NCI-H226 (cell line): ENCODE results near the gene YBEY.
"Not testable (repeated sequence)": the region's sequence is repeated elsewhere in the genome, so short reads cannot be mapped to it uniquely, and the experiment has no call there.

Experiments used
- DNase-seq: peaks from one replicate; pipeline ENCODE4 v3.0.0-alpha.2; 2015

Gene YBEY

GRCh38 chr21:46285761-46286647, at the start of gene YBEY:
Gene YBEY, plus strand, starts transcription at chr21:46286342. Its CDS starts 572 bp downstream, at chr21:46286914.
- peak; percentile 95 for DNase-seq

GRCh38 chr21:46237474-46237873, 48.7 kb upstream of the YBEY start:
- no peak for DNase-seq

- DNase-seq = no peak
These were observed 46.3 kb upstream of the YBEY start for GRCh38 chr21:46239817-46240325.

- DNase-seq = not testable (repeated sequence)
These were observed 44.6 kb upstream of the YBEY start for GRCh38 chr21:46241577-46241976.

GRCh38 chr21:46243325-46243724, 42.8 kb upstream of the YBEY start:
- DNase-seq = no peak

GRCh38 chr21:46243960-46244361, 42.2 kb upstream of the YBEY start:
- DNase-seq = no peak

GRCh38 chr21:46244602-46245001, 41.5 kb upstream of the YBEY start:
- DNase-seq = no peak

GRCh38 chr21:46245213-46245915, 40.8 kb upstream of the YBEY start:
- DNase-seq = no peak

GRCh38 chr21:46246345-46246744, 39.8 kb upstream of the YBEY start:
- no peak for DNase-seq

GRCh38 chr21:46247699-46248421, 38.3 kb upstream of the YBEY start:
- no peak for DNase-seq

GRCh38 chr21:46248422-46248782, 37.7 kb upstream of the YBEY start:
- no peak for DNase-seq

GRCh38 chr21:46248827-46249226, 37.3 kb upstream of the YBEY start:
- DNase-seq = no peak

- no peak for DNase-seq
These were observed 35.9 kb upstream of the YBEY start for GRCh38 chr21:46250146-46250725.

GRCh38 chr21:46252840-46253239, 33.3 kb upstream of the YBEY start:
- no peak for DNase-seq

- DNase-seq = no peak
These were observed 32.5 kb upstream of the YBEY start for GRCh38 chr21:46253610-46254124.

GRCh38 chr21:46254208-46254975, 31.8 kb upstream of the YBEY start:
- DNase-seq = no peak

GRCh38 chr21:46255166-46255565, 31.0 kb upstream of the YBEY start:
- no peak for DNase-seq

GRCh38 chr21:46255758-46256337, 30.3 kb upstream of the YBEY start:
- no peak for DNase-seq

- no peak for DNase-seq
These were observed 29.6 kb upstream of the YBEY start for GRCh38 chr21:46256501-46256994.

- no peak for DNase-seq
These were observed 22.0 kb upstream of the YBEY start for GRCh38 chr21:46264046-46264689.

- no peak for DNase-seq
These were observed 21.4 kb upstream of the YBEY start for GRCh38 chr21:46264690-46265144.
